BLaER1 treated with 17β-estradiol and CSF1 and Interleukin-3, amounts not matched to agents 10 nM and 100 nM (cell line): ENCODE measurements around the gene ARHGAP24.
"Not testable (repeated sequence)": the region's sequence is repeated elsewhere in the genome, so short reads cannot be mapped to it uniquely, and the experiment has no call there.

Experiments
- H3K27ac ChIP-seq, 11 experiments: shearing (Covaris generic); formaldehyde crosslinking; 2 replicates each; pipeline ENCODE4 v1.8.1; 2022
- H3K27me3 ChIP-seq, 11 experiments: shearing (Covaris generic); formaldehyde crosslinking; 2 replicates each; pipeline ENCODE4 v1.8.1; 2022
- H3K36me3 ChIP-seq, 11 experiments: shearing (Covaris generic); formaldehyde crosslinking; 2 replicates each; pipeline ENCODE4 v1.8.1; 2022
- H3K4me1 ChIP-seq, 10 experiments: shearing (Covaris generic); formaldehyde crosslinking; 2 replicates each; pipeline ENCODE4 v1.8.1; 2022
- H3K4me2 ChIP-seq, 11 experiments: shearing (Covaris generic); formaldehyde crosslinking; 2 replicates each; pipeline ENCODE4 v1.8.1; 2022
- H3K4me3 ChIP-seq, 10 experiments: shearing (Covaris generic); formaldehyde crosslinking; 2 replicates each; pipeline ENCODE4 v1.8.1; 2022
- H3K9ac ChIP-seq, 11 experiments: shearing (Covaris generic); formaldehyde crosslinking; 2 replicates each; pipeline ENCODE4 v1.8.1; 2022
- H3K9me3 ChIP-seq, 11 experiments: shearing (Covaris generic); formaldehyde crosslinking; replicated peaks in 1 of 11; 2 replicates each; pipeline ENCODE4 v1.8.1; 2022
- H4K20me1 ChIP-seq, 11 experiments: shearing (Covaris generic); formaldehyde crosslinking; 2 replicates each; pipeline ENCODE4 v1.8.1; 2022
- Cebpa-rat ChIP-seq, 11 experiments: shearing (Covaris generic); IDR thresholded peaks; 2 replicates each; pipeline ENCODE4 v1.8.1; 2022

ARHGAP24 gene

GRCh38 chr4:85964298-85964697 lies 489.3 kb downstream of the ARHGAP24 start:
- H4K20me1 ChIP-seq: no peaks in the 10 kb centered on the region
- no peak overlapping the region for H3K4me2 ChIP-seq
- H3K4me3 ChIP-seq: no peak overlapping the region
- no peak for TF ChIP-seq Cebpa-rat (IDR thresholded peaks at IDR 0.05)
- H3K4me1 ChIP-seq: no peaks in the 10 kb centered on the region
- peaks cover 0 to 5% (median 0%) of the 10 kb centered on the region in 11 experiments; a peak in 3 of 22 replicates for H3K9me3 ChIP-seq
- H3K27ac ChIP-seq: no peak overlapping the region
- no peaks in the 10 kb centered on the region for H3K36me3 ChIP-seq
- no peaks in the 10 kb centered on the region for H3K27me3 ChIP-seq
- H3K9ac ChIP-seq: no peak overlapping the region

- not testable (repeated sequence) for H3K36me3 ChIP-seq, H3K4me2 ChIP-seq, H3K4me3 ChIP-seq, H3K9ac ChIP-seq, H3K27me3 ChIP-seq, H3K9me3 ChIP-seq, H3K4me1 ChIP-seq, H4K20me1 ChIP-seq, H3K27ac ChIP-seq
Observed at GRCh38 chr4:85965017-85965416, 490.1 kb downstream of the ARHGAP24 start.

DNA sequence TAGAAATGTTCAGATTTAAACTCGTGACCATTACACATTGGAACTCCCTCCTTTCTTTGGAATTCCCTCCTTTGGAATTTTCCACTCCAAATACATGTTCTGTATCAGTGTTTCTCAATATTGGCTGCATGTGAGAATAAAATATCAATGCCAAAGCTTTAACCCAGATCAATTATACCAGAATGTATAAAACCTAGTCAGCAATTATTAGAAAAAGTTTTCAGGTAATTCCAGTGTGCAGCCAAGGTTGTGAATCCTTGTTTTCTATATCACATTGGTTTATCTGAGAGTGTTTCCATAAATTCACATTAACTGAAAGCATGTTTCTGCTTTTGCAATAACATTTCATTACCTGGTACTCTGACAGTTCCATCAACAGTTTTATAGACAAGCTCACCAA lies 490.6 kb downstream of the ARHGAP24 start:
- TF ChIP-seq Cebpa-rat (IDR thresholded peaks at IDR 0.05): no peak
- no peaks in the 10 kb centered on the region for H4K20me1 ChIP-seq
- H3K9me3 ChIP-seq: peaks cover 0 to 5% (median 0%) of the 10 kb centered on the region in 11 experiments; a peak in 3 of 22 replicates
- no peak overlapping the region for H3K27ac ChIP-seq
- H3K9ac ChIP-seq: no peak overlapping the region
- no peaks in the 10 kb centered on the region for H3K27me3 ChIP-seq
- no peaks in the 10 kb centered on the region for H3K4me1 ChIP-seq
- H3K36me3 ChIP-seq: no peaks in the 10 kb centered on the region
- H3K4me2 ChIP-seq: no peak overlapping the region
- no peak overlapping the region for H3K4me3 ChIP-seq

- Histone ChIP-seq H3K9me3 (peaks cover 0 to 5% (median 0%) of the 10 kb centered on the region in 11 experiments; a peak in 3 of 22 replicates), H3K4me2 (no peak overlapping the region), H3K36me3 (no peaks in the 10 kb centered on the region), H4K20me1 (no peaks in the 10 kb centered on the region), H3K4me3 (no peak overlapping the region), H3K27ac (no peak overlapping the region), H3K9ac (no peak overlapping the region), H3K4me1 (no peaks in the 10 kb centered on the region), H3K27me3 (no peaks in the 10 kb centered on the region)
- no peak for TF ChIP-seq Cebpa-rat (IDR thresholded peaks at IDR 0.05)
Observed at GRCh38 chr4:85966373-85966772, 491.4 kb downstream of the ARHGAP24 start.

DNA sequence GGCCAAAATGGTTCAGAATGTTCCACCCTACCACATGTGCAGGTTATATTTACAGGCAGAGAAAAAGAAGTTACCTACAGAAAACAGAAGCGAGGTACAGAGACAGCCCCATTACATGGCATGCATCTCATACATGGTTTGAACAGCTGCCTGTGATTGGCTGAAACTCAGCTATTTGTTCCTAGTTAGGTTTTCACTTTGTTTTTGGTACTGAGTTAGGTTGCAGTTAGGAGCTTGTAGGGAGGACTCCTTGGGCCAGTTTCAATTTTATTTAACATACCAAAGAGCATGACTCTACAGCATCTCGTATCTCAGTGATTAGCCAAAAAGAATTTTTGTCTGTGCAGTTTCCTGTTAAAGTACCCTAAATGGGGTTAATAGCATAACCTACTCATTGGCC lies 492.9 kb downstream of the ARHGAP24 start:
- Histone ChIP-seq H3K4me2 (no peak overlapping the region), H4K20me1 (no peaks in the 10 kb centered on the region), H3K4me3 (no peak overlapping the region), H3K9me3 (peaks cover 0 to 5% (median 0%) of the 10 kb centered on the region in 11 experiments; a peak in 3 of 22 replicates), H3K36me3 (no peaks in the 10 kb centered on the region), H3K27me3 (no peaks in the 10 kb centered on the region), H3K4me1 (no peaks in the 10 kb centered on the region), H3K27ac (no peak overlapping the region), H3K9ac (no peak overlapping the region)
- no peak for TF ChIP-seq Cebpa-rat (IDR thresholded peaks at IDR 0.05)

GRCh38 chr4:85968945-85969819 lies 494.2 kb downstream of the ARHGAP24 start:
- Histone ChIP-seq H3K4me3 (no peak overlapping the region), H3K9me3 (peaks cover 0 to 5% (median 0%) of the 10 kb centered on the region in 11 experiments; a peak in 3 of 22 replicates), H3K27ac (no peak overlapping the region), H3K27me3 (no peaks in the 10 kb centered on the region), H3K4me2 (no peak overlapping the region), H3K9ac (no peak overlapping the region), H3K4me1 (no peaks in the 10 kb centered on the region), H4K20me1 (no peaks in the 10 kb centered on the region), H3K36me3 (no peaks in the 10 kb centered on the region)
- TF ChIP-seq Cebpa-rat (IDR thresholded peaks at IDR 0.05): no peak

DNA sequence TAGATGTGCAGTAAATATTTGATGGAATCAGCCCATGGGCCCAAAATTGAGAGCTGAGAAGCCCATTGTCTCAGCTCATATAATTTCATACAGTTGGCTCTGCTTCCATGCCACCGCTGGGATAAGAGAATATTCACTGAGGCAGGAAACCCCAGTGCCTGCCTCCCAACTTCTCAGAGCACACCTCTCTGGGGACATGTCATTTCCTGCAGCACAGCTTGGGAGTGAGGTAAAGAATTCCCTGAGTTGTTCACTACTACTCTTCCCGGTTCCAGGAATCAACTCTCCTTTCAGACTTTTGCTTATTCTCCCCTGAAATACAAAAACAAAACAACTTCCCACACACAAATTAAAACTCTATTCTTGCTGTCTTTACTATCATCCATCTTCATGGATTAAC lies 495.6 kb downstream of the ARHGAP24 start:
- H3K4me3 ChIP-seq: no peak overlapping the region
- H3K4me2 ChIP-seq: no peak overlapping the region
- no peaks in the 10 kb centered on the region for H3K9me3 ChIP-seq
- H3K27me3 ChIP-seq: no peaks in the 10 kb centered on the region
- H4K20me1 ChIP-seq: no peaks in the 10 kb centered on the region
- no peak overlapping the region for H3K27ac ChIP-seq
- no peaks in the 10 kb centered on the region for H3K36me3 ChIP-seq
- no peak for TF ChIP-seq Cebpa-rat (IDR thresholded peaks at IDR 0.05)
- H3K4me1 ChIP-seq: no peaks in the 10 kb centered on the region
- H3K9ac ChIP-seq: no peak overlapping the region

GRCh38 chr4:85979276-85979675 lies 504.3 kb downstream of the ARHGAP24 start:
- TF ChIP-seq Cebpa-rat (IDR thresholded peaks at IDR 0.05): no peak
- Histone ChIP-seq H3K4me2 (no peak overlapping the region), H3K9me3 (no peaks in the 10 kb centered on the region)

GRCh38 chr4:85986266-85986665 lies 511.3 kb downstream of the ARHGAP24 start:
- no peaks in the 10 kb centered on the region for H3K4me1 ChIP-seq
- no peak overlapping the region for H3K4me3 ChIP-seq
- no peaks in the 10 kb centered on the region for H3K9me3 ChIP-seq
- no peak overlapping the region for H3K27ac ChIP-seq
- H3K36me3 ChIP-seq: no peaks in the 10 kb centered on the region
- H4K20me1 ChIP-seq: no peaks in the 10 kb centered on the region
- no peak overlapping the region for H3K9ac ChIP-seq
- no peak overlapping the region for H3K4me2 ChIP-seq
- no peak for TF ChIP-seq Cebpa-rat (IDR thresholded peaks at IDR 0.05)
- no peaks in the 10 kb centered on the region for H3K27me3 ChIP-seq

More at GRCh38 chr4:85979276-85979675, 504.3 kb downstream of the ARHGAP24 start:
- Histone ChIP-seq H3K9ac (no peak overlapping the region), H3K27ac (no peak overlapping the region), H3K4me1 (no peaks in the 10 kb centered on the region), H3K27me3 (no peaks in the 10 kb centered on the region), H3K36me3 (no peaks in the 10 kb centered on the region), H4K20me1 (no peaks in the 10 kb centered on the region), H3K4me3 (no peak overlapping the region)

DNA sequence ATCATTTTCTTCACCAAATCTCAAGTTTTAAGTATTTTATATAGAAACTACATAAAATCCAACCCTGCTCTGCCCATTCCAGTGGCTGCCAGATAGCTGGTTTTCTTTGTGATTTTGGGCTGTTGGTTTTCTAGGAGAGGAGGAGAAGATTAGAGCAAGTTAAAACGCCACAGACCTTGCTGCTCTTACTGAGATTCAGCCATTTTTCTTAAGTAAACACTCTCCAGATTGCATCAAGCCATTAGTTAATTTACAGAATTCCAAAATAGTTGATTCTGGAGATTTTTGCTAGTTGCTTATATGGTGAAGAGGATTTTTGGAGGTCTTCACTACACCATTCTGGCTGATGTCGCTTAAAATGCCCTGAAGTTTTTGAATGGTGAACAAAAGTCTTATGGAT lies 518.7 kb downstream of the ARHGAP24 start:
- Histone ChIP-seq H3K27ac (no peak overlapping the region), H3K36me3 (no peaks in the 10 kb centered on the region), H3K9ac (no peak overlapping the region), H3K4me2 (no peak overlapping the region), H3K4me1 (no peaks in the 10 kb centered on the region), H3K9me3 (no peaks in the 10 kb centered on the region), H4K20me1 (no peaks in the 10 kb centered on the region), H3K27me3 (no peaks in the 10 kb centered on the region), H3K4me3 (no peak overlapping the region)
- TF ChIP-seq Cebpa-rat (IDR thresholded peaks at IDR 0.05): no peak
